ENCODE results near the gene OR2V2. TPM values are rescaled to one million over a fixed set of nuclear protein-coding genes. Genes with fewer than 3 reads are reported as not detected.

Gene OR2V2
- total and polyA plus RNA-seq, 4 donors: not detected

DNA sequence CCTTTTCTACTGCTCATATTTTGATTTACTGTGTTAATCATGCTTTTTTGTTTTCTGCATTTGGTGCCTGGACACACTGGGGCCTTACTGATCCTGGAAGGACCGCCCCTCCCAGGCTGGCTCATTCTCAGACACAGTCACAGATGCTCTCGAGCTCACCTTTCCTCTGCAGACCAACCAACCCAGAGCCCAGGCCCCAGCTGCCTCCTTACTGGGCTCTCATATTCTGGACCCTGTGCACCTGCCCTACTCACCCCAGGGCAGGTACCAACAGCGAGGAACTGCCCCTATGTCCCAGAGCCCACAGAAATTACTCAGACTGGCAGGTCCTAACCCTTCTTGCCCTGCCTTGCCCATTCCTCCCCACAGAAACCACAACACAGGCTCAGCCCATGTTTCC is 6.6 kb upstream of the OR2V2 start:
- H3K4me1 ChIP-seq (ENCODE audit: control insufficient read depth in 4 of 4, insufficient read depth in 4 of 4, low read length in 3 of 4): no peaks in the 10 kb centered on the region
- H3K27me3 ChIP-seq (ENCODE audit: control insufficient read depth in 4 of 4, insufficient read depth in 4 of 4, low read length in 3 of 4): no peaks in the 10 kb centered on the region
- DNase-seq (ENCODE audit: low spot score): no peak
- TF ChIP-seq HNF4G (IDR thresholded peaks at IDR 0.05): no peak
- TF ChIP-seq GABPA (IDR thresholded peaks at IDR 0.05 in 1 of 2, conservative IDR thresholded peaks at IDR 0.05 in 1 of 2): no peak
- no peak for TF ChIP-seq EGR1 (IDR thresholded peaks at IDR 0.05; ENCODE audit: low read depth in 2 of 2)
- TF ChIP-seq FOXA1 (IDR thresholded peaks at IDR 0.05): no peak
- TF ChIP-seq HNF4A (conservative IDR thresholded peaks at IDR 0.05): no peak
- TF ChIP-seq SP1 (IDR thresholded peaks at IDR 0.05): no peak
- TF ChIP-seq RXRA (IDR thresholded peaks at IDR 0.05): no peak
- no peaks in the 10 kb centered on the region for H3K36me3 ChIP-seq (ENCODE audit: control insufficient read depth in 4 of 4, insufficient read depth in 3 of 4, low read depth in 1 of 4, low read length in 3 of 4)
- 79% methylated on average over 3 of the region's 3 CpGs for WGBS
- no peak overlapping the region for H3K9ac ChIP-seq (ENCODE audit: low read depth in 1 of 2, low read length in 2 of 2)
- H3K9me3 ChIP-seq (ENCODE audit: control insufficient read depth in 4 of 4, low read length in 3 of 4): peaks cover 0 to 3% (median 0%) of the 10 kb centered on the region in 4 donors
- H3K27ac ChIP-seq (ENCODE audit: low read depth in 1 of 2, low read length in 2 of 2): no peak overlapping the region
- H3K4me3 ChIP-seq (ENCODE audit: low read depth in 1 of 3, low read length in 3 of 3): no peak overlapping the region

GRCh38 chr5:181142054-181142453 is 5.3 kb upstream of the OR2V2 start:
- Histone ChIP-seq H3K4me3 (ENCODE audit: low read depth in 1 of 3, low read length in 3 of 3) (no peak overlapping the region), H3K27ac (ENCODE audit: low read depth in 1 of 2, low read length in 2 of 2) (no peak overlapping the region), H3K9me3 (ENCODE audit: control insufficient read depth in 4 of 4, low read length in 3 of 4) (no peaks in the 10 kb centered on the region), H3K9ac (ENCODE audit: low read depth in 1 of 2, low read length in 2 of 2) (no peak overlapping the region), H3K4me1 (ENCODE audit: control insufficient read depth in 4 of 4, insufficient read depth in 4 of 4, low read length in 3 of 4) (no peaks in the 10 kb centered on the region), H3K36me3 (ENCODE audit: control insufficient read depth in 4 of 4, insufficient read depth in 3 of 4, low read depth in 1 of 4, low read length in 3 of 4) (no peaks in the 10 kb centered on the region), H3K27me3 (ENCODE audit: control insufficient read depth in 4 of 4, insufficient read depth in 4 of 4, low read length in 3 of 4) (no peaks in the 10 kb centered on the region)
- WGBS: 76% methylated on average over 7 of the region's 7 CpGs
- no peak for DNase-seq (ENCODE audit: low spot score)
- TF ChIP-seq JUND (IDR thresholded peaks at IDR 0.05) (no peak), EGR1 (IDR thresholded peaks at IDR 0.05; ENCODE audit: low read depth in 2 of 2) (no peak), CTCF (IDR thresholded peaks at IDR 0.05; ENCODE audit: low read depth, low read length, missing input control) (no peak), ZBTB33 (IDR thresholded peaks at IDR 0.05) (no peak), RAD21 (IDR thresholded peaks at IDR 0.05) (no peak), MAX (IDR thresholded peaks at IDR 0.05) (no peak), ATF3 (IDR thresholded peaks at IDR 0.05) (no peak), GABPA (IDR thresholded peaks at IDR 0.05 in 1 of 2, conservative IDR thresholded peaks at IDR 0.05 in 1 of 2) (no peak)
- TF ChIP-seq, protein P1, sequence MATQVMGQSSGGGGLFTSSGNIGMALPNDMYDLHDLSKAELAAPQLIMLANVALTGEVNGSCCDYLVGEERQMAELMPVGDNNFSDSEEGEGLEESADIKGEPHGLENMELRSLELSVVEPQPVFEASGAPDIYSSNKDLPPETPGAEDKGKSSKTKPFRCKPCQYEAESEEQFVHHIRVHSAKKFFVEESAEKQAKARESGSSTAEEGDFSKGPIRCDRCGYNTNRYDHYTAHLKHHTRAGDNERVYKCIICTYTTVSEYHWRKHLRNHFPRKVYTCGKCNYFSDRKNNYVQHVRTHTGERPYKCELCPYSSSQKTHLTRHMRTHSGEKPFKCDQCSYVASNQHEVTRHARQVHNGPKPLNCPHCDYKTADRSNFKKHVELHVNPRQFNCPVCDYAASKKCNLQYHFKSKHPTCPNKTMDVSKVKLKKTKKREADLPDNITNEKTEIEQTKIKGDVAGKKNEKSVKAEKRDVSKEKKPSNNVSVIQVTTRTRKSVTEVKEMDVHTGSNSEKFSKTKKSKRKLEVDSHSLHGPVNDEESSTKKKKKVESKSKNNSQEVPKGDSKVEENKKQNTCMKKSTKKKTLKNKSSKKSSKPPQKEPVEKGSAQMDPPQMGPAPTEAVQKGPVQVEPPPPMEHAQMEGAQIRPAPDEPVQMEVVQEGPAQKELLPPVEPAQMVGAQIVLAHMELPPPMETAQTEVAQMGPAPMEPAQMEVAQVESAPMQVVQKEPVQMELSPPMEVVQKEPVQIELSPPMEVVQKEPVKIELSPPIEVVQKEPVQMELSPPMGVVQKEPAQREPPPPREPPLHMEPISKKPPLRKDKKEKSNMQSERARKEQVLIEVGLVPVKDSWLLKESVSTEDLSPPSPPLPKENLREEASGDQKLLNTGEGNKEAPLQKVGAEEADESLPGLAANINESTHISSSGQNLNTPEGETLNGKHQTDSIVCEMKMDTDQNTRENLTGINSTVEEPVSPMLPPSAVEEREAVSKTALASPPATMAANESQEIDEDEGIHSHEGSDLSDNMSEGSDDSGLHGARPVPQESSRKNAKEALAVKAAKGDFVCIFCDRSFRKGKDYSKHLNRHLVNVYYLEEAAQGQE (IDR thresholded peaks at IDR 0.05): no peak

All from liver (tissue), 9 donors.